HEK293 (cell line): ENCODE measurements around the gene POLR3B.

ENCODE experiments used
- CTCF ChIA-PET: fragments of 350-600 bp; formaldehyde crosslinking; extraction: SDS; loops from one replicate; lab custom pipeline; 2021; ENCODE audit warnings: antibody characterized with exemption; lab: Yijun Ruan, JAX
- POLR2A ChIA-PET: fragments of 300-600 bp; formaldehyde crosslinking; extraction: SDS; loops from one replicate; lab custom pipeline; 2020; ENCODE audit warnings: antibody characterized with exemption, inconsistent platforms; lab: Yijun Ruan, JAX
- H3K27ac ChIP-seq: fragments of 200-500 bp; sonication (Bioruptor generic); 2 replicates; pipeline ENCODE4 v1.5.1; 2014; ENCODE audit warnings: low read depth, low read length, control low read depth, inconsistent platforms; ENCODE audit errors: extremely low read depth
- H3K36me3 ChIP-seq, 2 experiments: fragments of 200-500 bp in 1 of 2; sonication (Bioruptor generic) in 1 of 2; 1 replicate in 1 of 2; 2 replicates in 1 of 2; pipeline ENCODE4 v1.5.1; 2014 to 2017; ENCODE audit warnings: inconsistent platforms in 2 of 2, low read length in 2 of 2; ENCODE audit not compliant: control insufficient read depth in 2 of 2, insufficient read depth in 1 of 2
- H3K4me1 ChIP-seq: fragments of 200-500 bp; sonication (Bioruptor generic); 2 replicates; pipeline ENCODE4 v1.5.1; 2014; ENCODE audit warnings: mild to moderate bottlenecking, low read length, inconsistent platforms; ENCODE audit not compliant: control insufficient read depth, insufficient read depth
- H3K4me3 ChIP-seq: 2 replicates; pipeline ENCODE4 v1.5.1; 2011; ENCODE audit warnings: low read depth, mild to moderate bottlenecking, control low read depth, low read length, moderate library complexity
- H3K9me3 ChIP-seq: fragments of 200-500 bp; sonication (Bioruptor generic); 2 replicates; pipeline ENCODE4 v1.5.1; 2014; ENCODE audit warnings: low read depth, low read length, inconsistent platforms; ENCODE audit not compliant: control insufficient read depth, insufficient read depth
- KLF16 ChIP-seq: fragments of 450-650 bp; formaldehyde crosslinking; IDR thresholded peaks from 2 replicates; pipeline ENCODE4 v1.5.1; 2017; ENCODE audit warnings: missing biosample characterization, missing genetic modification characterization
- KLF17 ChIP-seq: fragments of 450-650 bp; formaldehyde crosslinking; IDR thresholded peaks from 2 replicates; pipeline ENCODE4 v1.5.1; 2016; ENCODE audit warnings: missing biosample characterization, missing genetic modification characterization
- PBX3 ChIP-seq: sonication (generic); formaldehyde crosslinking; IDR thresholded peaks from 2 replicates; pipeline ENCODE4 v1.8.1; 2022; ENCODE audit warnings: mild to moderate bottlenecking, moderate library complexity, missing genetic modification reagents
- TSHZ1 ChIP-seq: fragments of 450-650 bp; formaldehyde crosslinking; IDR thresholded peaks from 2 replicates; pipeline ENCODE4 v1.5.1; 2016; ENCODE audit warnings: missing biosample characterization, missing genetic modification characterization, borderline replicate concordance
- ZBTB17 ChIP-seq: fragments of 450-650 bp; formaldehyde crosslinking; IDR thresholded peaks from 2 replicates; pipeline ENCODE4 v1.5.1; 2016; ENCODE audit warnings: missing biosample characterization, missing genetic modification characterization
- ZBTB7A ChIP-seq: fragments of 450-650 bp; formaldehyde crosslinking; IDR thresholded peaks from 2 replicates; pipeline ENCODE4 v1.5.1; 2016; ENCODE audit warnings: low read depth, missing biosample characterization, missing genetic modification characterization
- ZFP37 ChIP-seq: fragments of 450-650 bp; formaldehyde crosslinking; IDR thresholded peaks from 2 replicates; pipeline ENCODE4 v1.5.1; 2016; ENCODE audit warnings: missing biosample characterization, missing genetic modification characterization
- ZIC2 ChIP-seq: fragments of 450-650 bp; formaldehyde crosslinking; IDR thresholded peaks from 2 replicates; pipeline ENCODE4 v1.5.1; 2016; ENCODE audit warnings: missing biosample characterization, missing genetic modification characterization
- ZNF133 ChIP-seq: fragments of 450-650 bp; formaldehyde crosslinking; IDR thresholded peaks from 2 replicates; pipeline ENCODE4 v1.5.1; 2016; ENCODE audit warnings: missing biosample characterization, missing genetic modification characterization
- ZNF146 ChIP-seq: fragments of 450-650 bp; formaldehyde crosslinking; IDR thresholded peaks from 2 replicates; pipeline ENCODE4 v1.5.1; 2016; ENCODE audit warnings: missing biosample characterization, missing genetic modification characterization
- ZNF184 ChIP-seq: fragments of 450-650 bp; IDR thresholded peaks from 2 replicates; pipeline ENCODE4 v1.5.1; 2018; ENCODE audit warnings: missing biosample characterization, mild to moderate bottlenecking, missing genetic modification characterization
- ZNF19 ChIP-seq: fragments of 450-650 bp; formaldehyde crosslinking; IDR thresholded peaks from 2 replicates; pipeline ENCODE4; 2016; ENCODE audit warnings: missing biosample characterization, missing genetic modification characterization, low read depth
- ZNF211 ChIP-seq: fragments of 450-650 bp; formaldehyde crosslinking; IDR thresholded peaks from 2 replicates; pipeline ENCODE4 v1.5.1; 2016; ENCODE audit warnings: low read depth, missing biosample characterization, missing genetic modification characterization
- ZNF280D ChIP-seq: fragments of 450-650 bp; formaldehyde crosslinking; IDR thresholded peaks from 2 replicates; pipeline ENCODE4 v1.5.1; 2016; ENCODE audit warnings: missing biosample characterization, missing genetic modification characterization
- ZNF302 ChIP-seq: fragments of 450-650 bp; formaldehyde crosslinking; IDR thresholded peaks from 2 replicates; pipeline ENCODE4 v1.5.1; 2016; ENCODE audit warnings: missing biosample characterization, missing genetic modification characterization, low read depth
- ZNF324 ChIP-seq: fragments of 450-650 bp; formaldehyde crosslinking; IDR thresholded peaks from 2 replicates; pipeline ENCODE4 v1.5.1; 2016; ENCODE audit warnings: missing biosample characterization, missing genetic modification characterization
- ZNF366 ChIP-seq: fragments of 450-650 bp; formaldehyde crosslinking; conservative IDR thresholded peaks from 2 replicates; pipeline ENCODE4 v1.5.1; 2016; ENCODE audit warnings: missing biosample characterization, missing genetic modification characterization
- ZNF473 ChIP-seq: fragments of 450-650 bp; formaldehyde crosslinking; IDR thresholded peaks from 2 replicates; pipeline ENCODE4 v1.5.1; 2017; ENCODE audit warnings: missing biosample characterization, missing genetic modification characterization
- ZNF555 ChIP-seq: fragments of 450-650 bp; formaldehyde crosslinking; conservative IDR thresholded peaks from 2 replicates; pipeline ENCODE4 v1.5.1; 2017; ENCODE audit warnings: missing biosample characterization, mild to moderate bottlenecking, missing genetic modification characterization, inconsistent platforms
- ZNF621 ChIP-seq: fragments of 450-650 bp; formaldehyde crosslinking; IDR thresholded peaks from 2 replicates; pipeline ENCODE4 v1.5.1; 2017; ENCODE audit warnings: missing biosample characterization, missing genetic modification characterization
- ZNF670 ChIP-seq: fragments of 450-650 bp; formaldehyde crosslinking; IDR thresholded peaks from 2 replicates; pipeline ENCODE4 v1.5.1; 2016; ENCODE audit warnings: missing biosample characterization, missing genetic modification characterization, low read depth
- ZSCAN23 ChIP-seq: fragments of 450-650 bp; formaldehyde crosslinking; IDR thresholded peaks from 2 replicates; pipeline ENCODE4 v1.5.1; 2016; ENCODE audit warnings: missing biosample characterization, missing genetic modification characterization

POLR3B gene

GRCh38 chr12:106445053-106445452 is 87.5 kb downstream of the POLR3B start:
- Histone ChIP-seq H3K9me3 (no peaks in the 10 kb centered on the region), H3K4me1 (no peaks in the 10 kb centered on the region), H3K4me3 (no peak overlapping the region), H3K27ac (no peak overlapping the region), H3K36me3 (peaks cover 0 to 10% of the 10 kb centered on the region in 2 experiments)
- no peak for TF ChIP-seq ZNF366 (tag by site-specific recombination)
- TF ChIP-seq ZSCAN23, result no peak
- TF ChIP-seq ZNF555 (tag by site-specific recombination), result no peak
- no peak for TF ChIP-seq ZIC2 (tag by site-specific recombination)
- no peak for TF ChIP-seq ZNF280D (tag by site-specific recombination)
- TF ChIP-seq KLF16 (tag by site-specific recombination), result no peak
- no peak for TF ChIP-seq ZFP37 (tag by site-specific recombination)
- no peak for TF ChIP-seq ZNF146 (tag by site-specific recombination)
- TF ChIP-seq ZNF19, result no peak
- ChIA-PET POLR2A (no interaction called here), CTCF (no interaction called here)

- Histone ChIP-seq H3K4me3 (no peak overlapping the region), H3K4me1 (no peaks in the 10 kb centered on the region), H3K36me3 (peaks cover 0 to 6% of the 10 kb centered on the region in 2 experiments), H3K27ac (no peak overlapping the region), H3K9me3 (no peaks in the 10 kb centered on the region)
- ChIA-PET CTCF (interaction anchor here (0.6 kb wide), 1 partner anchor 12 kb away, joined by 3 read pairs; no protein-coding TSS in a partner anchor), POLR2A (no interaction called here)
- TF ChIP-seq ZBTB7A (tag by site-specific recombination) (no peak), ZNF184 (tag by site-specific recombination) (no peak), ZNF473 (tag by site-specific recombination) (no peak), ZNF133 (no peak), ZNF19 (no peak), ZIC2 (tag by site-specific recombination) (no peak), PBX3 (no peak)
These were observed 88.4 kb downstream of the POLR3B start for GRCh38 chr12:106445959-106446358.

- no peak overlapping the region for H3K4me3 ChIP-seq
- H3K36me3 ChIP-seq, result peaks cover 0 to 4% of the 10 kb centered on the region in 2 experiments
- no peaks in the 10 kb centered on the region for H3K9me3 ChIP-seq
- H3K4me1 ChIP-seq, result no peaks in the 10 kb centered on the region
- ChIA-PET POLR2A (no interaction called here), CTCF (no interaction called here)
- no peak overlapping the region for H3K27ac ChIP-seq
- no peak for TF ChIP-seq ZNF211 (tag by site-specific recombination)
- peak; percentile 31; the same call in 1 of the 2 replicates for TF ChIP-seq ZBTB17 (tag by site-specific recombination)
- TF ChIP-seq ZNF324, result no peak
- no peak for TF ChIP-seq TSHZ1
- no peak for TF ChIP-seq ZNF670 (tag by site-specific recombination)
- TF ChIP-seq ZNF621 (tag by site-specific recombination), result no peak
- TF ChIP-seq ZNF302, result no peak
- TF ChIP-seq KLF17 (tag by site-specific recombination), result no peak
These were observed 89.0 kb downstream of the POLR3B start for GRCh38 chr12:106446419-106447092.
